ENCODE measurements around the gene SLC37A4. TPM values are rescaled to one million over a fixed set of nuclear protein-coding genes. Genes with fewer than 3 reads are reported as not detected.

SLC37A4 gene
- total and polyA plus RNA-seq, 2 of the 13 experiments (the other 11 are each of a cell fraction or from before 2014, with no cell fraction given): 43.0 to 56.1 TPM

DNA sequence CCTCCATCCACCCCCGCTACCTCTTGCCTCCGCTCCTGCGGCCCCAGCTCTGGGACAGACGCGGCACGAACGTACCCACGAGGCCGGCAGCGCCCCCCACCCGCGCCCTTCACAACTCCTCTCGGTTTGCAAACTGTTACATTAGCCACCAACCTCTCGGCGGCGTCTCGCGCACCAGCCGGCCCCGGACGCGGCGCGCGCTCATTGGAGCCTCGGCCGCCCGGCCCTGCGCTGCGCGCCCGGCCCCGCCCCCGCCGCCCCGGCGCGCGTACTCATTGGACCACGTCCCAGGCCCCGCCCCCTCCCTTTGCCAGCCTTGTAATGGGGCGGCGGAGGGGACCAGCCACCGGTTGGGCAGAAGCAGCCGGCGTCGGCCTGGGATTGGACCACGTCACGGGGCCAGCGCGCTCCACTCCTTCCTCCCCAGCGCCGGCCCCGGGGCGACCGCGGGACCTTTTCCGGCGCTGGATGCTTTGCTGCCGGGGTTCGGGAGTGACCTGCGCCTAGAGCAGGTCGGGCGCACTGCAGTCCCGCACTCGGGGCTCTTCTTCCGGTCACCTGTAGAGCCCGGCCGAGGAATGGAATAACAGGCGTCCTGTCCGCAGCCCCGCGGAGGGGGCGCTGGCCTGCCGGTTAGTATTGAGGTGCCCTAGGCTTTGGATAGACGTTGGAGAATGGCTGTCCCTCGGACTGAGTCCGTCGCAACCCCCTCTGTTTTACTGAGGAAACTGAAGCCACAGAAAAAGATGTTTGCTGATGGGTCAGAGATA lies 26.5 kb upstream of the SLC37A4 start, which contains the start of gene HYOU1 (continued):
- TF ChIP-seq, protein P1, sequence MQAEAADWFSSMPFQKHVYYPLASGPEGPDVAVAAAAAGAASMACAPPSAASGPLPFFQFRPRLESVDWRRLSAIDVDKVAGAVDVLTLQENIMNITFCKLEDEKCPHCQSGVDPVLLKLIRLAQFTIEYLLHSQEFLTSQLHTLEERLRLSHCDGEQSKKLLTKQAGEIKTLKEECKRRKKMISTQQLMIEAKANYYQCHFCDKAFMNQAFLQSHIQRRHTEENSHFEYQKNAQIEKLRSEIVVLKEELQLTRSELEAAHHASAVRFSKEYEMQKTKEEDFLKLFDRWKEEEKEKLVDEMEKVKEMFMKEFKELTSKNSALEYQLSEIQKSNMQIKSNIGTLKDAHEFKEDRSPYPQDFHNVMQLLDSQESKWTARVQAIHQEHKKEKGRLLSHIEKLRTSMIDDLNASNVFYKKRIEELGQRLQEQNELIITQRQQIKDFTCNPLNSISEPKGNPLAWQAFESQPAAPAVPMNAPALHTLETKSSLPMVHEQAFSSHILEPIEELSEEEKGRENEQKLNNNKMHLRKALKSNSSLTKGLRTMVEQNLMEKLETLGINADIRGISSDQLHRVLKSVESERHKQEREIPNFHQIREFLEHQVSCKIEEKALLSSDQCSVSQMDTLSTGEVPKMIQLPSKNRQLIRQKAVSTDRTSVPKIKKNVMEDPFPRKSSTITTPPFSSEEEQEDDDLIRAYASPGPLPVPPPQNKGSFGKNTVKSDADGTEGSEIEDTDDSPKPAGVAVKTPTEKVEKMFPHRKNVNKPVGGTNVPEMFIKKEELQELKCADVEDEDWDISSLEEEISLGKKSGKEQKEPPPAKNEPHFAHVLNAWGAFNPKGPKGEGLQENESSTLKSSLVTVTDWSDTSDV (CRISPR knock-in tag; IDR thresholded peaks at IDR 0.05): no peak
- TF ChIP-seq, protein P2, sequence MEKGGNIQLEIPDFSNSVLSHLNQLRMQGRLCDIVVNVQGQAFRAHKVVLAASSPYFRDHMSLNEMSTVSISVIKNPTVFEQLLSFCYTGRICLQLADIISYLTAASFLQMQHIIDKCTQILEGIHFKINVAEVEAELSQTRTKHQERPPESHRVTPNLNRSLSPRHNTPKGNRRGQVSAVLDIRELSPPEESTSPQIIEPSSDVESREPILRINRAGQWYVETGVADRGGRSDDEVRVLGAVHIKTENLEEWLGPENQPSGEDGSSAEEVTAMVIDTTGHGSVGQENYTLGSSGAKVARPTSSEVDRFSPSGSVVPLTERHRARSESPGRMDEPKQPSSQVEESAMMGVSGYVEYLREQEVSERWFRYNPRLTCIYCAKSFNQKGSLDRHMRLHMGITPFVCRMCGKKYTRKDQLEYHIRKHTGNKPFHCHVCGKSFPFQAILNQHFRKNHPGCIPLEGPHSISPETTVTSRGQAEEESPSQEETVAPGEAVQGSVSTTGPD (CRISPR knock-in tag; IDR thresholded peaks at IDR 0.05): no peak
- peak; percentile 76; the same call in 1 of the 2 replicates for TF ChIP-seq SALL2 (CRISPR knock-in tag; IDR thresholded peaks at IDR 0.05)
- peak; percentile 95 for TF ChIP-seq RBFOX2 (IDR thresholded peaks at IDR 0.05; ENCODE audit: low read depth, low read length)
- no peak for TF ChIP-seq HOXA5 (CRISPR knock-in tag; IDR thresholded peaks at IDR 0.05)
- TF ChIP-seq, protein P3, sequence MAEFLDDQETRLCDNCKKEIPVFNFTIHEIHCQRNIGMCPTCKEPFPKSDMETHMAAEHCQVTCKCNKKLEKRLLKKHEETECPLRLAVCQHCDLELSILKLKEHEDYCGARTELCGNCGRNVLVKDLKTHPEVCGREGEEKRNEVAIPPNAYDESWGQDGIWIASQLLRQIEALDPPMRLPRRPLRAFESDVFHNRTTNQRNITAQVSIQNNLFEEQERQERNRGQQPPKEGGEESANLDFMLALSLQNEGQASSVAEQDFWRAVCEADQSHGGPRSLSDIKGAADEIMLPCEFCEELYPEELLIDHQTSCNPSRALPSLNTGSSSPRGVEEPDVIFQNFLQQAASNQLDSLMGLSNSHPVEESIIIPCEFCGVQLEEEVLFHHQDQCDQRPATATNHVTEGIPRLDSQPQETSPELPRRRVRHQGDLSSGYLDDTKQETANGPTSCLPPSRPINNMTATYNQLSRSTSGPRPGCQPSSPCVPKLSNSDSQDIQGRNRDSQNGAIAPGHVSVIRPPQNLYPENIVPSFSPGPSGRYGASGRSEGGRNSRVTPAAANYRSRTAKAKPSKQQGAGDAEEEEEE (CRISPR knock-in tag; IDR thresholded peaks at IDR 0.05; ENCODE audit: borderline replicate concordance): no peak
- no peak for TF ChIP-seq ZNF720 (CRISPR knock-in tag; IDR thresholded peaks at IDR 0.05)
- no peak for TF ChIP-seq ZBTB42 (CRISPR knock-in tag; IDR thresholded peaks at IDR 0.05)
- no peak for TF ChIP-seq TCF12 (IDR thresholded peaks at IDR 0.05)
- TF ChIP-seq TCF12 (CRISPR knock-in tag; IDR thresholded peaks at IDR 0.05): no peak
- TF ChIP-seq POLR2G (IDR thresholded peaks at IDR 0.05; ENCODE audit: low read depth, low read length): peak; percentile 81
- no peak for TF ChIP-seq ZFP90 (CRISPR knock-in tag; IDR thresholded peaks at IDR 0.05; ENCODE audit: borderline replicate concordance)
- peak; percentile 78; the same call in 1 of the 2 replicates for TF ChIP-seq CBX5 (CRISPR knock-in tag; IDR thresholded peaks at IDR 0.05; ENCODE audit: borderline replicate concordance)
- TF ChIP-seq ZNF563 (CRISPR knock-in tag; IDR thresholded peaks at IDR 0.05): 0 out of 2 replicates have a peak, but pooled peaks have one; percentile 64
- TF ChIP-seq BRD4 (CRISPR knock-in tag; IDR thresholded peaks at IDR 0.05): no peak
- TF ChIP-seq RNF2 (conservative IDR thresholded peaks at IDR 0.05; ENCODE audit: low read depth): no peak
- no peak for TF ChIP-seq ZNF121 (CRISPR knock-in tag; IDR thresholded peaks at IDR 0.05)
- TF ChIP-seq ZNF703 (CRISPR knock-in tag; IDR thresholded peaks at IDR 0.05; ENCODE audit: borderline replicate concordance): no peak
- TF ChIP-seq, protein P4, sequence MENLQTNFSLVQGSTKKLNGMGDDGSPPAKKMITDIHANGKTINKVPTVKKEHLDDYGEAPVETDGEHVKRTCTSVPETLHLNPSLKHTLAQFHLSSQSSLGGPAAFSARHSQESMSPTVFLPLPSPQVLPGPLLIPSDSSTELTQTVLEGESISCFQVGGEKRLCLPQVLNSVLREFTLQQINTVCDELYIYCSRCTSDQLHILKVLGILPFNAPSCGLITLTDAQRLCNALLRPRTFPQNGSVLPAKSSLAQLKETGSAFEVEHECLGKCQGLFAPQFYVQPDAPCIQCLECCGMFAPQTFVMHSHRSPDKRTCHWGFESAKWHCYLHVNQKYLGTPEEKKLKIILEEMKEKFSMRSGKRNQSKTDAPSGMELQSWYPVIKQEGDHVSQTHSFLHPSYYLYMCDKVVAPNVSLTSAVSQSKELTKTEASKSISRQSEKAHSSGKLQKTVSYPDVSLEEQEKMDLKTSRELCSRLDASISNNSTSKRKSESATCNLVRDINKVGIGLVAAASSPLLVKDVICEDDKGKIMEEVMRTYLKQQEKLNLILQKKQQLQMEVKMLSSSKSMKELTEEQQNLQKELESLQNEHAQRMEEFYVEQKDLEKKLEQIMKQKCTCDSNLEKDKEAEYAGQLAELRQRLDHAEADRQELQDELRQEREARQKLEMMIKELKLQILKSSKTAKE (CRISPR knock-in tag; IDR thresholded peaks at IDR 0.05; ENCODE audit: borderline replicate concordance): no peak
- no peak; the same call in 1 of the 2 replicates for TF ChIP-seq NCOR1 (IDR thresholded peaks at IDR 0.05; ENCODE audit: borderline replicate concordance, low read length)

All from HepG2 (cell line).